Brain microvascular endothelial cell (primary cell): ENCODE data around the gene CYP2D6.
"Not testable (repeated sequence)": the region's sequence is repeated elsewhere in the genome, so short reads cannot be mapped to it uniquely, and the experiment has no call there.

Experiments
- DNase-seq: peaks from one replicate; pipeline ENCODE4 v3.0.0-alpha.2; 2020
- H3K27ac ChIP-seq: fragments of 250-450 bp; sonication (Bioruptor Pico); 2 replicates; pipeline ENCODE4 v1.5.1; 2020; ENCODE audit warnings: mild to moderate bottlenecking, moderate library complexity
- H3K27me3 ChIP-seq: fragments of 250-450 bp; sonication (Bioruptor Pico); replicated peaks from 2 replicates; pipeline ENCODE4 v1.5.1; 2020; ENCODE audit warnings: mild to moderate bottlenecking
- H3K36me3 ChIP-seq: fragments of 250-450 bp; sonication (Bioruptor Pico); replicated peaks from 2 replicates; pipeline ENCODE4 v1.5.1; 2020; ENCODE audit warnings: mild to moderate bottlenecking
- H3K4me3 ChIP-seq: 2 replicates; pipeline ENCODE4 v1.5.1; 2011; ENCODE audit warnings: low read depth, mild to moderate bottlenecking, control low read depth, low read length, moderate library complexity
- in situ Hi-C: cut with HindIII; loops from 2 replicates; pipeline ENCODE4 v1.10.0; 2017; ENCODE audit warnings: low sequenced_read_pairs, low pct_ligation_motif_present
- TF ChIP-seq, protein P1 (sequence below): IDR thresholded peaks from 2 replicates; pipeline ENCODE4 v1.5.1; 2011; ENCODE audit warnings: low read depth, mild to moderate bottlenecking, moderate library complexity, low read length, control low read depth, inconsistent platforms; ENCODE audit errors: missing control alignments

CYP2D6 gene

DNA sequence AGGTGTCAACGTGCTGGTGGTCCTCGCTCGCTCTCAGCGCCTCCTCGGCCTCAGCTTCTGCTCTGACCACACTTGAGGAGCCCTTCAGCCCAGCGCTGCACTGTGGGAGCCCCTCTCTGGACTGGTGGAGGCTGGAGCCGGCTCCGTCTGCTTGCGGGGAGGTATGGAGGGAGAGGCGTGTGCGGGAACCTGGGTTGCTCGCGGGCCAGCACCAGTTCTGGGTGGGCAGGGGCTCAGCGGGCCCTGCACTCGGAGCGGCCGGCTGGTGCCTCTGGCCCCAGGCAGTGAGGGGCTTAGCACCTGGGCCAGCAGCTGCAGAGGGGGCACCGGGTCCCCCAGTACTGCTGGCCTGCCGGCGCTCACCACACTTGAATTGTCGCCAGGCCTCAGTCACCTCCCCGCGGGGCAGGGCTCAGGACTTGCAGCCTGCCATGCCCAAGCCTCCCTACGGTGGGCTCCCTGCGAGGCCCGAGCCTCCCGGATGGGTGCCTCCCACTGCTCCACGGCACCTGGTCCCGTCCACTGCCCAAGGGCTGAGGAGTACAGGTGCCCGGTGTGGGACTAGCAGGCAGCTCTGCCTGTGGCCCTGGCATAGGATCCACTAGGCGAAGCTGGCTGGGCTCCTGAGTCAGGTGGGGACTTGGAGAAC, 7.6 kb upstream of the CYP2D6 start:
- no peak overlapping the region for H3K27ac ChIP-seq
- H3K36me3 ChIP-seq, result no peaks in the 10 kb centered on the region
- in situ Hi-C loops, result no loop called here
- H3K4me3 ChIP-seq, result no peak overlapping the region
- no peaks in the 10 kb centered on the region for H3K27me3 ChIP-seq
- no peak for DNase-seq
- TF ChIP-seq, protein P1, sequence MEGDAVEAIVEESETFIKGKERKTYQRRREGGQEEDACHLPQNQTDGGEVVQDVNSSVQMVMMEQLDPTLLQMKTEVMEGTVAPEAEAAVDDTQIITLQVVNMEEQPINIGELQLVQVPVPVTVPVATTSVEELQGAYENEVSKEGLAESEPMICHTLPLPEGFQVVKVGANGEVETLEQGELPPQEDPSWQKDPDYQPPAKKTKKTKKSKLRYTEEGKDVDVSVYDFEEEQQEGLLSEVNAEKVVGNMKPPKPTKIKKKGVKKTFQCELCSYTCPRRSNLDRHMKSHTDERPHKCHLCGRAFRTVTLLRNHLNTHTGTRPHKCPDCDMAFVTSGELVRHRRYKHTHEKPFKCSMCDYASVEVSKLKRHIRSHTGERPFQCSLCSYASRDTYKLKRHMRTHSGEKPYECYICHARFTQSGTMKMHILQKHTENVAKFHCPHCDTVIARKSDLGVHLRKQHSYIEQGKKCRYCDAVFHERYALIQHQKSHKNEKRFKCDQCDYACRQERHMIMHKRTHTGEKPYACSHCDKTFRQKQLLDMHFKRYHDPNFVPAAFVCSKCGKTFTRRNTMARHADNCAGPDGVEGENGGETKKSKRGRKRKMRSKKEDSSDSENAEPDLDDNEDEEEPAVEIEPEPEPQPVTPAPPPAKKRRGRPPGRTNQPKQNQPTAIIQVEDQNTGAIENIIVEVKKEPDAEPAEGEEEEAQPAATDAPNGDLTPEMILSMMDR, result no peak

DNA sequence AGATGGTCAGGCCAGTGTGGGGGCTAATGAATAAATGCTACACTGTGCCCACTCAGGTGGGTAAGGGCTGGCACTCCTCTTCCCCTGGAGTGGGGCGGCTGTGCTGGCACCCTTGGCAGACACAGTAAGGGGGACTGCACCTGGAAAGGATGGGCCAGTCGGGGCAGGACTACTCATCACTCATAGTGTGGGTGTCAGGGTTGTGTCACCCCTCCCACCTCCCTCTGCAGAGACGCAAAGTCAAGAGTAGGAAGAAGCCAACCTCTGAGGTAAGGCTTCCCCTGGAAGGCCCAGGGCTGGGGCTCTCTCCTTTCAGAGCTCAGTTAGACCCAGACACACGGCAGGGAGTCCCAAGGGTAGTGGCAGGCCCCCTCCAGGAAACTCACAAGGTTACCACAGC, 5.1 kb upstream of the CYP2D6 start:
- in situ Hi-C loops, H3K27me3 ChIP-seq, H3K27ac ChIP-seq, H3K4me3 ChIP-seq, DNase-seq, H3K36me3 ChIP-seq: not testable (repeated sequence)

DNA sequence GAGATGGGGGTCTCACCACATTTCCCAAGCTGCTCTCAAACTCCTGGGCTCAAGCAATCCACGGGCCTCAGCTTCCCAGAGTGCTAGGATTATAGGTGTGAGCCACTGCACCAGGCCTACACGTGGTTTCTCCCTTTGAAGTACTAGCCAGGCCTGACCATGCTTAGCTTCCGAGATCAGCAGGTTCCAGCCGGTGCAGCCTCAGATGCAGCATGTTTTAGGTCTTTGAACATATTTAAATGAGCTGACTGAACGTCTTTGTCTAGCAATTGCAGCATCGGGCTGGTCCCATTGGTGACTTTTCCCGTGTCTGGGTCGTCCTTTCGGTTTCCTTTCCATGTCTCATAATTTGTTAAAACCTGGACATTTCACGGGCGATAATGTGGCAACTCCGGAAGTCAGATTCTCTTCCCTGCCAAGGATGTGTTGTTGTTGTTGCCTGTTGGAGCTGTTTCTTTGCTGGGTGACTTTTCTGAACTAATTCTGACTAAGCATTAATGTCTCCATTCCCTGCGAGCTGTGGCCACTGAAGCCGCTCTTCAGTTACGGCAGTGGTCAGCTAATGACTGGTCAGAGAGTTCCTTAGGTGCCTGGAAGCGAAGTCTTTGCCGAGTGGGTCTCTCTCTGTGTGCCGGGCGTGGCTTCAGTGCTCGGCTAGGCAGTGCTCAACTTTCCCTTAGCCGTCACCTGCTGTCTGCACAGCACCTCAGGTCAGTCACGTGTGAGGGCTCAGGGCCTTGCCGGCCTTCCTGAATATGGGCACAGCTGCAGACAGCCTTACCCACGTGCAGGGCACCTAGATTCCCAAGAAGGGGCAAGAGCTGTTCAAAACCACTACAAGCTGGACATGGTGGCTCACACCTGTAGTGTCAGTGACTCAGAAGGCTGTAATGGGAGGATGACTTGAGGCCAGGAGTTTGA, 3.8 kb upstream of the CYP2D6 start:
- in situ Hi-C loops, result no loop called here
- DNase-seq, result no peak
- no peak overlapping the region for H3K4me3 ChIP-seq

DNA sequence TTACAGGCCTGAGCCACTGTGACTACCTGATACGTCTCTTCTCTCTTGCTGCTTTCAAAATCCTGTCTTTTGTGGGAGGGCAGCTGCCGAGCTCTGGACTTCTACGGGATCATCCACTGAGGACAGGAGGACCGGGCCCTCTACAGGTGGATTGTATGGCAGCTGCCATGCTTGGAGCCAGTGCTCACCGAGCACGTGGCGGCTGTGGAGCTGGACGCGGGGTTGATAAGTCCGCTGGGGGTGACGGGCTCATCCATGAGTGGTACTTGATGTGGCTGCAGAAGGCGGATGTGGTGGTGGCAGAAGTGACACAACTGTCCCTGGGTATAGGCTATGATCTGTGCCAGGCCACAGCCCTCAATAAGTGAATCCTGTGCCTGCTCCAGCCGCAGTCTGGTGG, 1.8 kb upstream of the CYP2D6 start:
- Histone ChIP-seq H3K36me3 (no peaks in the 10 kb centered on the region), H3K4me3 (no peak overlapping the region), H3K27ac (no peak overlapping the region), H3K27me3 (no peaks in the 10 kb centered on the region)
- in situ Hi-C loops, result no loop called here
- no peak for DNase-seq
- TF ChIP-seq, protein P1, result no peak

More for the DNA sequence above, 3.8 kb upstream of the CYP2D6 start:
- no peaks in the 10 kb centered on the region for H3K36me3 ChIP-seq
- TF ChIP-seq, protein P1, result no peak
- no peaks in the 10 kb centered on the region for H3K27me3 ChIP-seq
- no peak overlapping the region for H3K27ac ChIP-seq

DNA sequence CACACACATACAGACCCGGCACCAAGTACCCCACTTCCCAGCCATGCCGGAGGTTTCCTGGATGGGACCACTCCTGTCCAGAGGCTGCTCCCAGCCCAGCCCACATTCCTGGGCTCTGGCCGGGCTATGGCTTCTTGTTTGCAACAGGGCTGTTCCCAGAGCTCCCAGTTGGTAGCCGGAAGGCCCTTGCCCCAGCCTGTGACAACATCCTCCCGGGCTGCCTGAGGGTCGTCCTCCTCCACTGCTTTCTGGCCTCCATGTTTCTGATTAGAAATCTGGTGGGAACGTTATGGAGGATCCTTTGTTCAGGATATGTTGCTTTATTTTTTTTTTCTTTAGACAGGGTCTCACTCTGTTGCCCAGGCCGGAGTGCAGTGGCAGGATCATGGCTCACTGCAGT, 952 bp upstream of the CYP2D6 start:
- Histone ChIP-seq H3K27me3 (no peaks in the 10 kb centered on the region), H3K36me3 (no peaks in the 10 kb centered on the region), H3K27ac (no peak overlapping the region), H3K4me3 (no peak overlapping the region)
- TF ChIP-seq, protein P1, result no peak
- in situ Hi-C loops, result no loop called here
- DNase-seq, result no peak

DNA sequence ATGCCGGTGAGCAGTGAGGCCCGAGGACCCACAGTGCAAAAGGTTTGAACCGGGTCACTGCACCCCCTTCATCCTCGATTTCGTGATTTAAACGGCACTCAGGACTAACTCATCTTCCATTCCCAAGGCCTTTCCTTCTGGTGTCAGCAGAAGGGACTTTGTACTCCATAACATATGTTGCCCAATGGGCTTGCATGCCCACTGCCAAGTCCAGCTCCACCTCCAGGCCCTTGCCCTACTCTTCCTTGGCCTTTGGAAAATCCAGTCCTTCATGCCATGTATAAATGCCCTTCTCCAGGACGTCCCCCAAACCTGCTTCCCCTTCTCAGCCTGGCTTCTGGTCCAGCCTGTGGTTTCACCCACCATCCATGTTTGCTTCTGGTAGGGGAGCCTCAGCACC, 428 bp downstream of the CYP2D6 start:
- H3K27ac ChIP-seq, H3K4me3 ChIP-seq, DNase-seq, H3K36me3 ChIP-seq, H3K27me3 ChIP-seq, in situ Hi-C loops: not testable (repeated sequence)

DNA sequence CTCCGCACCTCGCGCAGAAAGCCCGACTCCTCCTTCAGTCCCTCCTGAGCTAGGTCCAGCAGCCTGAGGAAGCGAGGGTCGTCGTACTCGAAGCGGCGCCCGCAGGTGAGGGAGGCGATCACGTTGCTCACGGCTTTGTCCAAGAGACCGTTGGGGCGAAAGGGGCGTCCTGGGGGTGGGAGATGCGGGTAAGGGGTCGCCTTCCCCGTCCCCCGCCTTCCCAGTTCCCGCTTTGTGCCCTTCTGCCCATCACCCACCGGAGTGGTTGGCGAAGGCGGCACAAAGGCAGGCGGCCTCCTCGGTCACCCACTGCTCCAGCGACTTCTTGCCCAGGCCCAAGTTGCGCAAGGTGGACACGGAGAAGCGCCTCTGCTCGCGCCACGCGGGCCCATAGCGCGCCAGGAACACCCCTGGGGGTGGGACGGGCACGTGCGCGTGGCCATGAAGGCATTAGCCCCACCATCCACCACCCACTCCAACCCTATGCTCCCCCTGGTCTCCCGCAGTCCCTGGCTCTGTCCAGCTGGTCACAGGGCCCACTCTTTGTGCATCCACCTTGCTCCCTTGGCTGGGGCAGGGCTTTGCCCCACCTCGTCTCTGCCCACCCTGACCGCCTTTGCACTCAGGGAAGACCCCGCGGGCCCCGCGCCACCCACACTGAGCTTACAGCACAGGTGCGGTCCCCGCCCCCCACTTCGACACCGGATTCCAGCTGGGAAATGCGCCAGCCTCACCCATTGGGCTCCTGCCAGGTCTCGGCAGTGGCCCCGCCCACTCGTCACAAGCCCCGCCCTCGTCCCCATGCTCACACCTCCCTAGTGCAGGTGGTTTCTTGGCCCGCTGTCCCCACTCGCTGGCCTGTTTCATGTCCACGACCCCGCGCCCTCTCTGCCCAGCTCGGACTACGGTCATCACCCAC, 1.6 kb downstream of the CYP2D6 start:
- DNase-seq, H3K27ac ChIP-seq, H3K4me3 ChIP-seq, H3K27me3 ChIP-seq, H3K36me3 ChIP-seq, in situ Hi-C loops: not testable (repeated sequence)

DNA sequence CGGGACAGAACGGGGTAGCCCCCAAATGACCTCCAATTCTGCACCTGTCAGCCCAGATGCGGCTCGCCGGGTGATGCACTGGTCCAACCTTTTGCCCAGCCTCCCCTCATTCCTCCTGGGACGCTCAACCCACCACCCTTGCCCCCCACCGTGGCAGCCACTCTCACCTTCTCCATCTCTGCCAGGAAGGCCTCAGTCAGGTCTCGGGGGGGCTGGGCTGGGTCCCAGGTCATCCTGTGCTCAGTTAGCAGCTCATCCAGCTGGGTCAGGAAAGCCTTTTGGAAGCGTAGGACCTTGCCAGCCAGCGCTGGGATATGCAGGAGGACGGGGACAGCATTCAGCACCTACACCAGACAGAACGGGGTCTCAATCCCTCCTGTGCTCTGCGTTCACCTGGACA, 2.6 kb downstream of the CYP2D6 start:
- DNase-seq, result not testable (repeated sequence)

More for the DNA sequence above, 2.6 kb downstream of the CYP2D6 start:
- H3K4me3 ChIP-seq, in situ Hi-C loops, H3K27me3 ChIP-seq, H3K36me3 ChIP-seq, H3K27ac ChIP-seq: not testable (repeated sequence)
